Hepatocyte (in vitro differentiated cells): ENCODE data around the gene GNPTAB.

Experiments used
- EZH2phosphoT487 ChIP-seq: fragments of 200-600 bp; sonication (generic); IDR thresholded peaks from one replicate; pipeline ENCODE4 v1.6.1; 2018; ENCODE audit warnings: antibody characterized with exemption, mild to moderate bottlenecking, low read depth, moderate library complexity; ENCODE audit not compliant: unreplicated experiment, severe bottlenecking
- TF ChIP-seq, protein P1 (sequence below): fragments of 200-600 bp; sonication (generic); IDR thresholded peaks from 2 replicates; pipeline ENCODE4 v1.5.1; 2016; ENCODE audit warnings: antibody characterized with exemption, mild to moderate bottlenecking; ENCODE audit not compliant: poor library complexity

DNA sequence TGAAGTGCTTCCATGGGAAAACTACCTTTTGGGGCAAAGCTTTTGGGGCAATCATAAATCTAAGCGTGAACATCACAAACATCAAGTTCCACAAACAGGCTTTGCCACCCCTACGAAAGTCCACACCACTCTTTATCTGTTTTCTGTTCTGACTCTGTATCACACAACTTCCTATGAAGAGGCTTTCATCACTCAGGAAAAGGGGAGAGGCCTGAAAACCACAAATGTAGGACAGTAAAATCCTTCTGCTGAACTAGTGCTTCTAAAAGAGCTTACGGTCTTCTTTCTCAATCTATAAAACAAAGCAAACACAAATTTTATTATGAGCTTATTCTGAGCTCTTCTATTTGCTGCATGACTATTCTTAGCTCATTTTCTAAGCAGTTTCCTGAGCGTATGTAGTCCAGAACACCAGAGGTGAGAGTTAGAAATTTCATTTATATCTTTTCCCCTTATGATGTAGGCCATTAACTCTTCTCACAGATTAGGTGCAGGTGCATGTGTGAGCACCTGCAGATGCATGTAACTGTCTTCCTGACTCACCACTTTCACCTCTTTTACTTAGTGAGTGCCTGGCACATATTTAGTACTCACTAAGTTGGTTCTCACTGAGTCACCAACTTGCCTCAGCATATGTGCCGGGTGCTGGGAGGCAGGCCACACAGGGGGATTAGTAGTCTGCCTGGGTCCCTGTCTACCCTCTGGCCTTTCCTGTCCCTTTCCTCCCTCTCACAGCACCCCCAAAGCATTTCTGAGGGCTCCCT is 58.6 kb downstream of the GNPTAB start:
- TF ChIP-seq, protein P1, sequence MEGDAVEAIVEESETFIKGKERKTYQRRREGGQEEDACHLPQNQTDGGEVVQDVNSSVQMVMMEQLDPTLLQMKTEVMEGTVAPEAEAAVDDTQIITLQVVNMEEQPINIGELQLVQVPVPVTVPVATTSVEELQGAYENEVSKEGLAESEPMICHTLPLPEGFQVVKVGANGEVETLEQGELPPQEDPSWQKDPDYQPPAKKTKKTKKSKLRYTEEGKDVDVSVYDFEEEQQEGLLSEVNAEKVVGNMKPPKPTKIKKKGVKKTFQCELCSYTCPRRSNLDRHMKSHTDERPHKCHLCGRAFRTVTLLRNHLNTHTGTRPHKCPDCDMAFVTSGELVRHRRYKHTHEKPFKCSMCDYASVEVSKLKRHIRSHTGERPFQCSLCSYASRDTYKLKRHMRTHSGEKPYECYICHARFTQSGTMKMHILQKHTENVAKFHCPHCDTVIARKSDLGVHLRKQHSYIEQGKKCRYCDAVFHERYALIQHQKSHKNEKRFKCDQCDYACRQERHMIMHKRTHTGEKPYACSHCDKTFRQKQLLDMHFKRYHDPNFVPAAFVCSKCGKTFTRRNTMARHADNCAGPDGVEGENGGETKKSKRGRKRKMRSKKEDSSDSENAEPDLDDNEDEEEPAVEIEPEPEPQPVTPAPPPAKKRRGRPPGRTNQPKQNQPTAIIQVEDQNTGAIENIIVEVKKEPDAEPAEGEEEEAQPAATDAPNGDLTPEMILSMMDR, result no peak
- TF ChIP-seq EZH2phosphoT487, result no peak
